Osteoblast (primary cell): ENCODE measurements around the gene COL20A1. TPM values are rescaled to one million over a fixed set of nuclear protein-coding genes. Genes with fewer than 3 reads are reported as not detected.
A peak's percentile ranks its signal among the peaks of the same experiment; 100 is the strongest.

Experiments
- DNase-seq: peaks from one replicate; pipeline ENCODE4 v3.0.0; 2011; ENCODE audit warnings: low spot score, mixed read lengths; ENCODE audit not compliant: insufficient read length; ENCODE audit errors: missing footprints
- H2AFZ ChIP-seq: 2 replicates; pipeline ENCODE4 v1.6.0; 2011; ENCODE audit warnings: mild to moderate bottlenecking, low read length
- H3K27ac ChIP-seq: 2 replicates; pipeline ENCODE4 v1.5.1; 2011; ENCODE audit warnings: mild to moderate bottlenecking, low read depth, low read length, moderate library complexity
- H3K27me3 ChIP-seq: 2 replicates; pipeline ENCODE4 v1.6.0; 2012; ENCODE audit warnings: mild to moderate bottlenecking, control low read depth, inconsistent platforms, low read length, moderate library complexity; ENCODE audit not compliant: insufficient read depth
- H3K36me3 ChIP-seq: 2 replicates; pipeline ENCODE4 v1.5.1; 2011; ENCODE audit warnings: mild to moderate bottlenecking, low read length, control low read depth, moderate library complexity; ENCODE audit not compliant: insufficient read depth
- H3K4me1 ChIP-seq: 2 replicates; pipeline ENCODE4 v1.5.1; 2011; ENCODE audit warnings: mild to moderate bottlenecking, low read length, control low read depth, moderate library complexity; ENCODE audit not compliant: insufficient read depth
- H3K4me2 ChIP-seq: 2 replicates; pipeline ENCODE4 v1.6.0; 2011; ENCODE audit warnings: mild to moderate bottlenecking, low read length; ENCODE audit not compliant: insufficient read depth
- H3K4me3 ChIP-seq: fragments of 200-600 bp; sonication (generic); 3 replicates; pipeline ENCODE4 v1.5.1; 2012; ENCODE audit warnings: mild to moderate bottlenecking, low read length, inconsistent platforms; ENCODE audit not compliant: insufficient read depth
- H3K79me2 ChIP-seq: 2 replicates; pipeline ENCODE4 v1.6.0; 2012; ENCODE audit warnings: mild to moderate bottlenecking, low read length, control low read depth, inconsistent platforms; ENCODE audit not compliant: insufficient read depth
- H3K9me3 ChIP-seq: 2 replicates; pipeline ENCODE4 v1.5.1; 2011; ENCODE audit warnings: low read depth, low read length, control low read depth
- H4K20me1 ChIP-seq: 2 replicates; pipeline ENCODE4 v1.6.0; 2012; ENCODE audit warnings: mild to moderate bottlenecking, low read length, control low read depth; ENCODE audit not compliant: insufficient read depth
- total RNA-seq: library from RNA; depleted of rRNA; stranded (reverse); fragments of >200 nt; gene quantifications from 2 replicates; pipeline ENCODE4 v1.2.3, GENCODE V29; 2012
- TF ChIP-seq, protein P1 (sequence below): IDR thresholded peaks from 2 replicates; pipeline ENCODE4 v1.5.1; 2011; ENCODE audit warnings: mild to moderate bottlenecking, low read depth, low read length, moderate library complexity; ENCODE audit errors: extremely low read depth

Gene COL20A1
- total RNA-seq, 1 donor = not detected

GRCh38 chr20:63308218-63308911 lies 15.4 kb downstream of the COL20A1 start:
- H3K9me3 ChIP-seq = no peaks in the 10 kb centered on the region
- no peak overlapping the region for H3K4me3 ChIP-seq
- no peak for DNase-seq
- peaks cover 3% of the 10 kb centered on the region for H3K27me3 ChIP-seq
- H4K20me1 ChIP-seq = peaks cover 5% of the 10 kb centered on the region
- H3K4me1 ChIP-seq = no peaks in the 10 kb centered on the region
- TF ChIP-seq, protein P1, sequence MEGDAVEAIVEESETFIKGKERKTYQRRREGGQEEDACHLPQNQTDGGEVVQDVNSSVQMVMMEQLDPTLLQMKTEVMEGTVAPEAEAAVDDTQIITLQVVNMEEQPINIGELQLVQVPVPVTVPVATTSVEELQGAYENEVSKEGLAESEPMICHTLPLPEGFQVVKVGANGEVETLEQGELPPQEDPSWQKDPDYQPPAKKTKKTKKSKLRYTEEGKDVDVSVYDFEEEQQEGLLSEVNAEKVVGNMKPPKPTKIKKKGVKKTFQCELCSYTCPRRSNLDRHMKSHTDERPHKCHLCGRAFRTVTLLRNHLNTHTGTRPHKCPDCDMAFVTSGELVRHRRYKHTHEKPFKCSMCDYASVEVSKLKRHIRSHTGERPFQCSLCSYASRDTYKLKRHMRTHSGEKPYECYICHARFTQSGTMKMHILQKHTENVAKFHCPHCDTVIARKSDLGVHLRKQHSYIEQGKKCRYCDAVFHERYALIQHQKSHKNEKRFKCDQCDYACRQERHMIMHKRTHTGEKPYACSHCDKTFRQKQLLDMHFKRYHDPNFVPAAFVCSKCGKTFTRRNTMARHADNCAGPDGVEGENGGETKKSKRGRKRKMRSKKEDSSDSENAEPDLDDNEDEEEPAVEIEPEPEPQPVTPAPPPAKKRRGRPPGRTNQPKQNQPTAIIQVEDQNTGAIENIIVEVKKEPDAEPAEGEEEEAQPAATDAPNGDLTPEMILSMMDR = no peak
- H3K36me3 ChIP-seq = no peaks in the 10 kb centered on the region
- H3K79me2 ChIP-seq = no peaks in the 10 kb centered on the region
- H3K27ac ChIP-seq = no peak overlapping the region
- H3K4me2 ChIP-seq = no peak overlapping the region
- no peak overlapping the region for H2AFZ ChIP-seq

DNA sequence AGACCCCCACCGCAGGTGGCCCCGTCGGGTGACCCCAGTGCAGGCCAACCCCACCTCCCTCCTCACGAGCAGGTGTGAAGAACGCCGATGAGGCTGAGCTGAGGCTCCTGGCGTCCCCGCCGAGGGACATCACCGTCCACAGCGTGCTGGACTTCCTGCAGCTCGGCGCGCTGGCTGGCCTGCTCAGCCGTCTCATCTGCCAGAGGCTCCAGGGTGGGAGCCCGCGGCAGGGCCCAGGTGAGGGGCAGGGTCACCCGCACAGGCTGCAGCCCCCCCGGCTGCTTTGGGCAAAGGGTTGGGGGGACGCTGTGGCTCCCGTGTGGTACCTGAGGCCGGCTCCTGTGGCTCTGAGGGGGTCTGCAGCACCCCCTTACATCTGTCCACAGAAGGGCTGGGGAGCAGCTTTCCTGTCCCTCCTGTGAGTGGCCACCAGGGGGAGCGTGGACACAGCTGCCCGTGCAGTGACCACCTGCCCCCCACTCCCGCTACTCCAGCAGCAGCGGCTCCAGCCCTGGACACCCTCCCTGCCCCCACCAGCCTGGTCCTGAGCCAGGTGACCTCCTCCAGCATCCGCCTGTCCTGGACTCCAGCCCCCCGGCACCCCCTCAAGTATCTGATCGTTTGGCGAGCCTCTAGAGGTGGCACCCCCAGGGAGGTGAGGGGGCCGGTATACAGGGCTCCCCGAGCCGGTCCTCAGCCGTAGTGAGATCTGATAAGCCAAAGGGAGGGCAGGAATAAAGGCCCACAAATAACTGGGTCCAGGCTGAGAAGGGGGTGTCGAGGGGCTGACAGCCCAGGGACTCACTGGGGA lies 16.5 kb downstream of the COL20A1 start:
- Histone ChIP-seq H3K4me3 (no peak overlapping the region), H2AFZ (no peak overlapping the region), H3K9me3 (no peaks in the 10 kb centered on the region), H3K36me3 (no peaks in the 10 kb centered on the region), H4K20me1 (peaks cover 5% of the 10 kb centered on the region), H3K4me1 (no peaks in the 10 kb centered on the region), H3K27me3 (peaks cover 3% of the 10 kb centered on the region), H3K27ac (no peak overlapping the region), H3K79me2 (no peaks in the 10 kb centered on the region), H3K4me2 (no peak overlapping the region)
- TF ChIP-seq, protein P1 = peak; percentile 69
- peak; percentile 97 for DNase-seq

- Histone ChIP-seq H3K4me2 (no peak overlapping the region), H3K4me1 (no peaks in the 10 kb centered on the region), H3K36me3 (no peaks in the 10 kb centered on the region), H3K4me3 (no peak overlapping the region), H3K9me3 (no peaks in the 10 kb centered on the region), H2AFZ (no peak overlapping the region), H3K79me2 (no peaks in the 10 kb centered on the region), H3K27me3 (peaks cover 3% of the 10 kb centered on the region), H4K20me1 (peaks cover 5% of the 10 kb centered on the region), H3K27ac (no peak overlapping the region)
- TF ChIP-seq, protein P1 = no peak
- no peak for DNase-seq
These were observed 17.4 kb downstream of the COL20A1 start for GRCh38 chr20:63310265-63310991.
